MM.1S (cell line): ENCODE results near the gene PYCR2.

ENCODE experiments used
- DNase-seq: peaks from one replicate; pipeline ENCODE4 v3.0.0-alpha.2; 2015
- H2AFZ ChIP-seq: fragments of 300-600 bp; sonication (generic); 2 replicates; pipeline ENCODE4 v1.6.0; 2016; ENCODE audit warnings: antibody characterized with exemption, low read length
- H3F3A ChIP-seq: fragments of 300-600 bp; sonication (generic); 2 replicates; pipeline ENCODE4 v1.6.1; 2016; ENCODE audit warnings: mild to moderate bottlenecking, antibody characterized with exemption, low read length, moderate library complexity, mixed read lengths; ENCODE audit not compliant: insufficient read depth
- H3K27ac ChIP-seq: fragments of 300-600 bp; sonication (generic); 2 replicates; pipeline ENCODE4 v1.5.1; 2016; ENCODE audit warnings: mild to moderate bottlenecking, low read length
- H3K27me3 ChIP-seq: fragments of 300-600 bp; sonication (generic); replicated peaks from 2 replicates; pipeline ENCODE4 v1.6.0; 2016; ENCODE audit warnings: low read length; ENCODE audit not compliant: insufficient read depth
- H3K36me3 ChIP-seq: fragments of 300-600 bp; sonication (generic); replicated peaks from 2 replicates; pipeline ENCODE4 v1.6.1; 2016; ENCODE audit warnings: mild to moderate bottlenecking, low read length, mixed read lengths; ENCODE audit not compliant: insufficient read depth
- H3K4me1 ChIP-seq: fragments of 300-600 bp; sonication (generic); 2 replicates; pipeline ENCODE4 v1.6.1; 2016; ENCODE audit warnings: low read length, mixed read lengths
- H3K4me2 ChIP-seq: fragments of 300-600 bp; sonication (generic); 2 replicates; pipeline ENCODE4 v1.6.0; 2016; ENCODE audit warnings: low read depth, low read length
- H3K4me3 ChIP-seq: fragments of 300-600 bp; sonication (generic); 2 replicates; pipeline ENCODE4 v1.5.1; 2016; ENCODE audit warnings: low read length, mixed read lengths
- H3K79me2 ChIP-seq: fragments of 300-600 bp; sonication (generic); 2 replicates; pipeline ENCODE4 v1.6.1; 2016; ENCODE audit warnings: mixed run types, low read length, mixed read lengths
- H3K9ac ChIP-seq: fragments of 300-600 bp; sonication (generic); 2 replicates; pipeline ENCODE4 v1.6.1; 2016; ENCODE audit warnings: low read length, mixed read lengths
- H3K9me2 ChIP-seq: fragments of 300-600 bp; sonication (generic); replicated peaks from 2 replicates; pipeline ENCODE4 v1.6.1; 2016; ENCODE audit warnings: mild to moderate bottlenecking, low read length, mixed read lengths; ENCODE audit not compliant: insufficient read depth
- H3K9me3 ChIP-seq: fragments of 300-600 bp; sonication (generic); replicated peaks from 2 replicates; pipeline ENCODE4 v1.6.1; 2016; ENCODE audit warnings: mild to moderate bottlenecking, low read length, mixed read lengths; ENCODE audit not compliant: insufficient read depth
- H4K20me1 ChIP-seq: fragments of 300-600 bp; sonication (generic); 2 replicates; pipeline ENCODE4 v1.6.1; 2016; ENCODE audit warnings: mild to moderate bottlenecking, low read length, moderate library complexity, mixed read lengths; ENCODE audit not compliant: insufficient read depth
- CTCF ChIP-seq: fragments of 300-600 bp; sonication (generic); IDR thresholded peaks from 2 replicates; pipeline ENCODE4 v1.5.1; 2016; ENCODE audit warnings: antibody characterized with exemption, low read length, mixed read lengths
- EZH2 ChIP-seq: fragments of 300-600 bp; sonication (generic); optimal IDR thresholded peaks from 2 replicates; pipeline ENCODE3; 2017; ENCODE audit warnings: low read depth, mild to moderate bottlenecking, antibody characterized with exemption, low read length, mixed read lengths
- EZH2phosphoT487 ChIP-seq: fragments of 300-600 bp; sonication (generic); IDR thresholded peaks from 2 replicates; pipeline ENCODE4 v1.6.1; 2018; ENCODE audit warnings: antibody characterized with exemption, low read length

PYCR2 gene

GRCh38 chr1:225896494-225896893 lies 27.6 kb downstream of the PYCR2 start:
- Histone ChIP-seq H3K4me1 (peaks cover 32% of the 10 kb centered on the region), H3K9me3 (no peaks in the 10 kb centered on the region), H3K4me2 (peak overlapping the region; percentile 79), H3K27ac (peak overlapping the region; percentile 73; the same call in 1 of the 2 replicates), H3K27me3 (no peaks in the 10 kb centered on the region), H3K4me3 (peak overlapping the region; percentile 14; the same call in 1 of the 2 replicates), H3K9ac (peak overlapping the region; percentile 36; the same call in 1 of the 2 replicates), H3F3A (peaks cover 20% of the 10 kb centered on the region), H3K36me3 (no peaks in the 10 kb centered on the region), H2AFZ (no peak overlapping the region), H3K79me2 (no peaks in the 10 kb centered on the region), H4K20me1 (no peaks in the 10 kb centered on the region), H3K9me2 (no peaks in the 10 kb centered on the region)
- TF ChIP-seq CTCF (no peak), EZH2phosphoT487 (no peak), EZH2 (no peak)
- no peak for DNase-seq

- no peak for TF ChIP-seq EZH2phosphoT487
- TF ChIP-seq EZH2, result no peak
- TF ChIP-seq CTCF, result no peak
- H3K4me3 ChIP-seq, result no peak overlapping the region
- H3K27ac ChIP-seq, result no peak overlapping the region
These were observed 31.7 kb downstream of the PYCR2 start for GRCh38 chr1:225892307-225892706.

DNA sequence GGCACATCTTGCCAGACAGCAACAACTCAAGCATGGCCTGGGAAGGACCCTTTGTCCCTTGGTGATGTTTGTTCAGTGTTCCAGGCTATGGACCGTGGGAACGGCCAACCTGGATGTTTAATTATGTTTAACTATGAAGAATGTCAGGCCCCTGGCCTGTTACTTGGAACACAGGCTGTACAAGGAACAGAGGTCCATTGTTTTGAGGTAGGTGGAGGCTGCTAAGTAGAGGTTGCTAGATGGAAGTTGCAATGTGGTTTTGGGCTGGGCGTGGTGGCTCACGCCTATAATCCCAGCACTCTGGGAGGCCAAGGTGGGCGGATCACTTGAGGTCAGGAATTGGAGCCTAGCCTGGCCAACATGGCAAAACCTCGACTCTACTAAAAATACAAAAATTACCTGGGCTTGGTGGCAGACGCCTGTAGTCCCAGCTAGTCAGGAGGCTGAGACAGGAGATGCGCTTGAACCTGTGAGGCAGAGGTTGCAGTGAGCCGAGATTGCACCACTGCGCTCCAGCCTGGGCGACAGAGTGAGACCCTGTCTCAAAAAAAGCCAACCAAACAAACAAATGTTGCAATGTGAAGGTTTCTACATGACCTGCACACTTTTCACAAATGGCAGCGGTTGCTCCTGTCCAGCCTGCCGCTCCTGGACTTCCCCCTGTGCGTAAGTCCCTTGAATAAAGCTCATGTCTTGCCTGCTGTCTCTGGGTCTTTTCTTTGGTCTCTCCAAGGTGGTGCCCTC lies 32.6 kb downstream of the PYCR2 start:
- no peak overlapping the region for H2AFZ ChIP-seq
- DNase-seq, result no peak
- peaks cover 1% of the 10 kb centered on the region; the same call in 1 of the 2 replicates for H3F3A ChIP-seq
- peaks cover 6% of the 10 kb centered on the region for H3K4me1 ChIP-seq
- no peak overlapping the region for H3K9ac ChIP-seq
- TF ChIP-seq EZH2phosphoT487 (no peak), EZH2 (no peak), CTCF (no peak)
- no peak overlapping the region for H3K27ac ChIP-seq
- H3K4me3 ChIP-seq, result no peak overlapping the region
- no peaks in the 10 kb centered on the region for H3K27me3 ChIP-seq
- H3K79me2 ChIP-seq, result no peaks in the 10 kb centered on the region
- H3K9me2 ChIP-seq, result no peaks in the 10 kb centered on the region
- H3K9me3 ChIP-seq, result no peaks in the 10 kb centered on the region
- no peaks in the 10 kb centered on the region for H4K20me1 ChIP-seq
- H3K4me2 ChIP-seq, result no peak overlapping the region
- H3K36me3 ChIP-seq, result no peaks in the 10 kb centered on the region

More at GRCh38 chr1:225892307-225892706, 31.7 kb downstream of the PYCR2 start:
- Histone ChIP-seq H3K4me2 (no peak overlapping the region), H3K9me2 (no peaks in the 10 kb centered on the region), H2AFZ (no peak overlapping the region), H3K27me3 (no peaks in the 10 kb centered on the region), H3K36me3 (no peaks in the 10 kb centered on the region), H3K4me1 (peaks cover 14% of the 10 kb centered on the region), H3K9me3 (no peaks in the 10 kb centered on the region), H3K79me2 (no peaks in the 10 kb centered on the region), H3K9ac (no peak overlapping the region), H3F3A (peaks cover 8% of the 10 kb centered on the region), H4K20me1 (no peaks in the 10 kb centered on the region)
- no peak for DNase-seq
